ENCODE measurements around the gene RCAN1. TPM values are rescaled to one million over a fixed set of nuclear protein-coding genes. Genes with fewer than 3 reads are reported as not detected.

The RCAN1 gene
- total and polyA plus RNA-seq, 2 of the 8 experiments (the other 6 are each of a cell fraction or from before 2014, with no cell fraction given), result 1.7 to 6.4 TPM

GRCh38 chr21:34550182-34550799, 64.6 kb downstream of the RCAN1 start:
- 89% methylated on average over 2 of the region's 2 CpGs; no CpG with 5 or more reads in 1 of the 2 experiments for WGBS, 2 experiments (ENCODE audit: extremely low coverage in 1 of 2, insufficient coverage in 1 of 2, insufficient read length in 1 of 2, insufficient replicate concordance in 2 of 2, low coverage in 1 of 2, low lambda C conversion rate in 2 of 2, missing lambda C conversion rate in 1 of 2)

More at GRCh38 chr21:34550182-34550799, 64.6 kb downstream of the RCAN1 start:
- Histone ChIP-seq H2BK20ac (ENCODE audit: low read length) (no peak overlapping the region), H3K14ac (ENCODE audit: insufficient read length) (no peak overlapping the region), H2BK15ac (ENCODE audit: low read length) (no peak overlapping the region), H3K9ac (replicated peaks in 1 of 4; ENCODE audit: extremely low read depth in 1 of 4, low read depth in 3 of 4, low read length in 3 of 4) (no peak overlapping the region), H4K5ac (ENCODE audit: insufficient read length, low read depth, low read length) (no peak overlapping the region), H3K4me1 (replicated peaks in 1 of 4; ENCODE audit: control insufficient read depth in 3 of 4, insufficient read depth in 4 of 4, low read length in 3 of 4) (peaks cover 0 to 5% (median 2%) of the 10 kb centered on the region in 4 experiments; a peak in 4 of 7 replicates), H2AFZ (ENCODE audit: low read length) (no peak overlapping the region), H3K36me3 (ENCODE audit: control insufficient read depth in 2 of 4, insufficient read depth in 4 of 4, low read length in 3 of 4) (peaks cover 0 to 2% (median 0%) of the 10 kb centered on the region in 4 experiments; a peak in 1 of 8 replicates), H3K23ac (ENCODE audit: insufficient read length) (no peak overlapping the region), H2AK5ac (ENCODE audit: low read depth, low read length) (no peak overlapping the region), H3K4ac (replicated peaks; ENCODE audit: insufficient read length, low read depth, low read length) (no peak overlapping the region), H2BK12ac (ENCODE audit: low read depth, low read length) (no peak overlapping the region), H2BK5ac (ENCODE audit: low read depth, low read length) (no peak overlapping the region), H4K8ac (ENCODE audit: extremely low read depth, insufficient read depth, low read length) (no peak overlapping the region), H3K4me3 (ENCODE audit: extremely low read depth in 1 of 4, insufficient read depth in 2 of 4, low read depth in 3 of 4, low read length in 4 of 4) (no peak overlapping the region), H4K20me1 (replicated peaks in 1 of 2; ENCODE audit: control insufficient read depth in 1 of 2, insufficient read depth in 2 of 2, low read length in 2 of 2) (no peaks in the 10 kb centered on the region), H3K9me3 (ENCODE audit: insufficient read depth in 2 of 2, low read depth in 1 of 2, low read length in 1 of 2) (peaks cover 8 to 10% of the 10 kb centered on the region in 2 experiments; a peak in 2 of 4 replicates), H3K4me2 (ENCODE audit: insufficient read depth in 1 of 2, low read depth in 2 of 2, low read length in 2 of 2) (no peak overlapping the region), H4K91ac (replicated peaks; ENCODE audit: insufficient read length, low read length) (no peak overlapping the region), H3K56ac (replicated peaks; ENCODE audit: insufficient read length, low read depth, low read length) (no peak overlapping the region), H3K18ac (ENCODE audit: extremely low read depth, low read length) (no peak overlapping the region), H3K27ac (ENCODE audit: low read depth, low read length) (no peak overlapping the region), H2BK120ac (replicated peaks; ENCODE audit: low read depth, low read length) (no peak overlapping the region), H3K79me1 (ENCODE audit: low read depth, low read length) (no peaks in the 10 kb centered on the region), H3K23me2 (ENCODE audit: low read depth, low read length) (no peaks in the 10 kb centered on the region), H3K79me2 (ENCODE audit: control insufficient read depth in 1 of 2, insufficient read depth in 2 of 2, low read length in 2 of 2) (no peaks in the 10 kb centered on the region), H3K27me3 (replicated peaks in 1 of 4; ENCODE audit: control insufficient read depth in 3 of 4, extremely low read depth in 1 of 4, insufficient read depth in 3 of 4, low read length in 3 of 4) (no peaks in the 10 kb centered on the region)
- CTCF ChIA-PET (ENCODE audit: partially characterized antibody), result interaction anchor here (0.8 to 0.9 kb wide), 2 partner anchors 9 to 27 kb away, joined by 3 read pairs; no protein-coding TSS in a partner anchor
- no peak for DNase-seq (ENCODE audit: low read depth in 1 of 2, low spot score in 2 of 2)
- TF ChIP-seq SAP30 (IDR thresholded peaks at IDR 0.05; ENCODE audit: insufficient read depth, insufficient replicate concordance, low read length) (no peak), GTF2F1 (IDR thresholded peaks at IDR 0.05; ENCODE audit: borderline replicate concordance, low read depth, low read length) (no peak), KDM1A (IDR thresholded peaks at IDR 0.05; ENCODE audit: borderline replicate concordance, low read length) (no peak), NANOG (IDR thresholded peaks at IDR 0.05; ENCODE audit: insufficient read depth, low read depth, low read length, poor library complexity, severe bottlenecking) (no peak), SP1 (IDR thresholded peaks at IDR 0.05; ENCODE audit: low read depth, low read length) (no peak), CEBPB (IDR thresholded peaks at IDR 0.05; ENCODE audit: low read depth, low read length) (no peak), SP2 (IDR thresholded peaks at IDR 0.05; ENCODE audit: low read length) (no peak)
- POLR2A ChIA-PET (ENCODE audit: partially characterized antibody), result no interaction called here
- no peak for FAIRE-seq
